ENCODE measurements around the gene RTN4RL1.

Gene RTN4RL1

DNA sequence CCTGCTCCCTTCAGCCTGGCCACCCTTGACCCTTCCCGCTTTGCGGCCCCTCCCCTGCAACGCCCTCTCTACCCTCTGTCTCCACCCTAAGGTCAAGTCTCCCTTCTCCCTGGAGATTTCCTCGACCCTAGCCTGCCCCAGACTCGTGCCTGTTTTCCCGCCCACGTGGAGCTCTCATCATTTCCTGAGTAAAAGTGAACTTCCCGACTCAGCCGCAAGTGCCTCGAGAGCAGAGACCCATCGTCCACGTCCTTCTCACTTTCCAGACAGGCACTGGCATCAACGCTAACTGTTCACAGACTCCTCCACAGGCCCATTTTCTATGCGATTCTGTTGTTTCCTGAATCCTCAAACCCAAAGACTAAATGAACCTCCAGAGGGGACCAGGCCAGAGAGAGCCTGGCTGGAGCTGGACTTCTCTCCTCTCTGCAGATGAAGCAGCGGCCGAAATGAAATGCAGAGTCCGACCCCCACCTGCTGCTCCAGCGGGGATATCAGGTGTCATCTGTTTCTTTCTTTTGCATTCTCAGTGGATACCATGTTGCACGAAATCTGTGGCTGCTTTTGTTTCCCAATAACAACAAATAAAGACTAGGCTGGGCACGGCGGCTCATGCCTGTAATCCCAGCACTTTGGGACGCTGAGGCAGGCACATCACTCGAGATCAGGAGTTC lies 52.5 kb downstream of the RTN4RL1 start:
- Histone ChIP-seq H3K9me3 (no peaks in the 10 kb centered on the region), H3K27me3 (ENCODE audit: low read depth) (no peaks in the 10 kb centered on the region), H3K36me3 (replicated peaks) (no peaks in the 10 kb centered on the region), H3K4me1 (0 out of 2 replicates have a peak, but pooled peaks cover 3% of the 10 kb centered on the region), H3K4me3 (no peak overlapping the region)
- in situ Hi-C loops (cut with MboI; ENCODE audit: low sequenced_read_pairs): no loop called here
- peak in 1 of 2 experiments; percentile 30 for DNase-seq (ENCODE audit: low spot score in 2 of 2)

- DNase-seq (ENCODE audit: low spot score in 2 of 2): no peak
- in situ Hi-C loops (cut with MboI; ENCODE audit: low sequenced_read_pairs): no loop called here
- Histone ChIP-seq H3K4me3 (no peak overlapping the region), H3K27me3 (ENCODE audit: low read depth) (no peaks in the 10 kb centered on the region), H3K9me3 (no peaks in the 10 kb centered on the region), H3K36me3 (replicated peaks) (no peaks in the 10 kb centered on the region), H3K4me1 (peaks cover 15% of the 10 kb centered on the region; the same call in 1 of the 2 replicates)
Measured at GRCh38 chr17:1970843-1971384, 54.2 kb downstream of the RTN4RL1 start.

GRCh38 chr17:1969712-1970111 lies 55.4 kb downstream of the RTN4RL1 start:
- no peak for DNase-seq (ENCODE audit: low spot score in 2 of 2)
- Histone ChIP-seq H3K4me1 (peaks cover 17% of the 10 kb centered on the region; the same call in 1 of the 2 replicates), H3K36me3 (replicated peaks) (no peaks in the 10 kb centered on the region), H3K27me3 (ENCODE audit: low read depth) (no peaks in the 10 kb centered on the region), H3K9me3 (no peaks in the 10 kb centered on the region), H3K4me3 (no peak overlapping the region)
- in situ Hi-C loops (cut with MboI; ENCODE audit: low sequenced_read_pairs): no loop called here

DNA sequence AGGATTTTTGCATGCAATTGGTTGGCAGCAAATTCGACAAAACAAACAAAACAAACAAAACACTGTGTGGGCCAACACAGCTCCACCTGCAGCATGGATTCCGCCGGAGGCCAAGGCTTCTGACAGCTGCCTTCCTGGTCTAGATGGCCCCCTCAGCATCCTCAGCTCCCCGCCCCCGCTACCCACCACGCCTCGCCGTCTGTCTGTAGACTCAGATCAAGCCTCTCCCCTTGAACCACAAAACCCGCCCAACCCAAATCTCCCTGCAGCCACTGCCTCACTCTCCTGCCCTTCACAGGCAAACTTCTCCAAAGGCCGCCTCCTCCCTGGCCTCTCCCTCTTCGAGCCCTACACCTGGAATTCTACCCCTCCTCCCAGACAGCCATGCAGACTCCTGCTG lies 57.9 kb downstream of the RTN4RL1 start:
- peaks cover 15% of the 10 kb centered on the region; the same call in 1 of the 2 replicates for H3K4me1 ChIP-seq
- no peaks in the 10 kb centered on the region for H3K27me3 ChIP-seq (ENCODE audit: low read depth)
- no peak overlapping the region for H3K4me3 ChIP-seq
- no peaks in the 10 kb centered on the region for H3K9me3 ChIP-seq
- in situ Hi-C loops (cut with MboI; ENCODE audit: low sequenced_read_pairs): no loop called here
- H3K36me3 ChIP-seq (replicated peaks): no peaks in the 10 kb centered on the region
- peak in 1 of 2 experiments; percentile 46 for DNase-seq (ENCODE audit: low spot score in 2 of 2)

GRCh38 chr17:1966274-1967086 lies 58.7 kb downstream of the RTN4RL1 start:
- peak; percentile 28 to 53 for DNase-seq (ENCODE audit: low spot score in 2 of 2)
- H3K9me3 ChIP-seq: no peaks in the 10 kb centered on the region
- no peaks in the 10 kb centered on the region for H3K27me3 ChIP-seq (ENCODE audit: low read depth)
- no peaks in the 10 kb centered on the region for H3K36me3 ChIP-seq (replicated peaks)
- no peak overlapping the region for H3K4me3 ChIP-seq
- peaks cover 15% of the 10 kb centered on the region; the same call in 1 of the 2 replicates for H3K4me1 ChIP-seq
- in situ Hi-C loops (cut with MboI; ENCODE audit: low sequenced_read_pairs): no loop called here

DNA sequence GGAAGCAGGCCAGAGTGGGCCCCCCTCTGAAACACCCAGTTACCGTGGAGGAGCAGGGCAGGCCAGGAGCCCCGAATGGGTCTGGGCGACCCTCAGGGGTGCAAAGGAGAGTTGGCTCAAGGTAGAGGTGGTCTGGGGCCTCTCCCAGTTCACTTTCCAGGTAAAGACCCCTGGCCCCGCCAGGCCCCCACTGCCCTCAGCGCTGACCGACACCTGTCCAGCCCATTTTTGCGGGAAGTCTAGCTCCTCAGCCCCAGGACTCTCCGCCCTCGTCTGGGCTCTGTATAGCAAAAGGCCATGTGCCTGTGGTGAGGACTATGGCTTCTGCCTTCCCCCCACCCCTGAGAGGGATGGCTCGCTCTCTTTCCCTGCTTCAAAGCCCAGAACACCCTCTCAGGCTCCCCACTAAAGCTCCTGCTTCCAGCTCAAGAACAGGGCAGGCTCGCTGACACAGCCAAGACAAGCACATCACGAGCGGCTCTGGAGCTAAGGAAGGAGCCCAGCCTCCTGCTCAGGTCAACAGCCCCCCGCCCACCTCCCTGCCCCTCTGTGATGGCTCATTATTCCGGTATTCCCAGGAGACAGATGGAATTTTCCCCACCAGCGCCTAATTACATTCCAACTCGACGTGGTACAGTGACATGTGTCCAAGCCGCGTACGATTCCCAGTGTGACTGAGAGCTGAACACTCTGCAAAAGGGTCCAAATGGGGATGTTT lies 59.4 kb downstream of the RTN4RL1 start:
- no peak overlapping the region for H3K4me3 ChIP-seq
- peaks cover 22% of the 10 kb centered on the region for H3K4me1 ChIP-seq
- in situ Hi-C loops (cut with MboI; ENCODE audit: low sequenced_read_pairs): no loop called here
- no peaks in the 10 kb centered on the region for H3K27me3 ChIP-seq (ENCODE audit: low read depth)
- no peaks in the 10 kb centered on the region for H3K36me3 ChIP-seq (replicated peaks)
- DNase-seq (ENCODE audit: low spot score in 2 of 2): peak; percentile 59 to 78
- H3K9me3 ChIP-seq: no peaks in the 10 kb centered on the region

- H3K4me1 ChIP-seq: peaks cover 24% of the 10 kb centered on the region
- H3K27me3 ChIP-seq (ENCODE audit: low read depth): no peaks in the 10 kb centered on the region
- in situ Hi-C loops (cut with MboI; ENCODE audit: low sequenced_read_pairs): no loop called here
- no peak overlapping the region for H3K4me3 ChIP-seq
- no peaks in the 10 kb centered on the region for H3K36me3 ChIP-seq (replicated peaks)
- DNase-seq (ENCODE audit: low spot score in 2 of 2): no peak
- H3K9me3 ChIP-seq: no peaks in the 10 kb centered on the region
Measured at GRCh38 chr17:1963250-1963649, 61.9 kb downstream of the RTN4RL1 start.

- H3K4me3 ChIP-seq: no peak overlapping the region
- no peaks in the 10 kb centered on the region for H3K27me3 ChIP-seq (ENCODE audit: low read depth)
- H3K4me1 ChIP-seq: peaks cover 14% of the 10 kb centered on the region
- peak; percentile 77 to 82 for DNase-seq (ENCODE audit: low spot score in 2 of 2)
- no peaks in the 10 kb centered on the region for H3K9me3 ChIP-seq
- H3K36me3 ChIP-seq (replicated peaks): no peaks in the 10 kb centered on the region
- in situ Hi-C loops (cut with MboI; ENCODE audit: low sequenced_read_pairs): no loop called here
Measured at GRCh38 chr17:1961189-1961588, 63.9 kb downstream of the RTN4RL1 start.

GRCh38 chr17:1960545-1960912 lies 64.6 kb downstream of the RTN4RL1 start:
- in situ Hi-C loops (cut with MboI; ENCODE audit: low sequenced_read_pairs): no loop called here

GRCh38 chr17:1959871-1960544 lies 65.1 kb downstream of the RTN4RL1 start:
- H3K4me1 ChIP-seq: peaks cover 10% of the 10 kb centered on the region; the same call in 1 of the 2 replicates
- H3K4me3 ChIP-seq: no peak overlapping the region
- in situ Hi-C loops (cut with MboI; ENCODE audit: low sequenced_read_pairs): no loop called here
- no peaks in the 10 kb centered on the region for H3K9me3 ChIP-seq
- no peak for DNase-seq (ENCODE audit: low spot score in 2 of 2)
- H3K36me3 ChIP-seq (replicated peaks): no peaks in the 10 kb centered on the region
- H3K27me3 ChIP-seq (ENCODE audit: low read depth): no peaks in the 10 kb centered on the region

More at GRCh38 chr17:1960545-1960912, 64.6 kb downstream of the RTN4RL1 start:
- Histone ChIP-seq H3K9me3 (no peaks in the 10 kb centered on the region), H3K27me3 (ENCODE audit: low read depth) (no peaks in the 10 kb centered on the region), H3K36me3 (replicated peaks) (no peaks in the 10 kb centered on the region), H3K4me1 (peaks cover 10% of the 10 kb centered on the region), H3K4me3 (no peak overlapping the region)
- no peak for DNase-seq (ENCODE audit: low spot score in 2 of 2)

- Histone ChIP-seq H3K9me3 (no peaks in the 10 kb centered on the region), H3K36me3 (replicated peaks) (no peaks in the 10 kb centered on the region), H3K4me3 (no peak overlapping the region), H3K4me1 (peaks cover 10% of the 10 kb centered on the region; the same call in 1 of the 2 replicates), H3K27me3 (ENCODE audit: low read depth) (no peaks in the 10 kb centered on the region)
- no peak for DNase-seq (ENCODE audit: low spot score in 2 of 2)
- in situ Hi-C loops (cut with MboI; ENCODE audit: low sequenced_read_pairs): no loop called here
Measured at GRCh38 chr17:1958134-1958881, 66.8 kb downstream of the RTN4RL1 start.

- H3K36me3 ChIP-seq (replicated peaks): no peaks in the 10 kb centered on the region
- no peaks in the 10 kb centered on the region for H3K27me3 ChIP-seq (ENCODE audit: low read depth)
- in situ Hi-C loops (cut with MboI; ENCODE audit: low sequenced_read_pairs): no loop called here
- no peak overlapping the region for H3K4me3 ChIP-seq
- H3K9me3 ChIP-seq: no peaks in the 10 kb centered on the region
- H3K4me1 ChIP-seq: peaks cover 10% of the 10 kb centered on the region; the same call in 1 of the 2 replicates
- no peak for DNase-seq (ENCODE audit: low spot score in 2 of 2)
Measured at GRCh38 chr17:1957037-1957436, 68.1 kb downstream of the RTN4RL1 start.

Measured in HAP-1 (cell line).